OCI-LY1 (cell line): ENCODE results near the gene FIZ1.

ENCODE experiments used
- CTCF ChIP-seq: fragments of 200-600 bp; sonication (generic), shearing (Covaris generic); IDR thresholded peaks from 2 replicates; pipeline ENCODE4 v1.5.1; 2017; ENCODE audit warnings: mild to moderate bottlenecking, antibody characterized with exemption, low read length, moderate library complexity, mixed read lengths
- EZH2 ChIP-seq: fragments of 200-600 bp; sonication (generic), shearing (Covaris generic); IDR thresholded peaks from 2 replicates; pipeline ENCODE4 v1.8.0; 2017; ENCODE audit warnings: borderline replicate concordance, mixed run types, mild to moderate bottlenecking, antibody characterized with exemption, low read length, moderate library complexity, mixed read lengths

- TF ChIP-seq EZH2 (no peak), CTCF (no peak)
Observed at GRCh38 chr19:55635334-55635717, 36.0 kb upstream of the FIZ1 start.
